Chondrocyte (in vitro differentiated cells): ENCODE data around the gene CCDC80. TPM values are rescaled to one million over a fixed set of nuclear protein-coding genes. Genes with fewer than 3 reads are reported as not detected.

Experiments
- DNase-seq: peaks from one replicate; pipeline ENCODE4 v3.0.0; 2021; ENCODE audit warnings: mixed read lengths, low spot score
- H3K27ac Mint-ChIP-seq: one replicate; pipeline ENCODE4 v1.8.0; 2021; ENCODE audit warnings: mild to moderate bottlenecking, moderate library complexity, mixed read lengths; ENCODE audit not compliant: unreplicated experiment
- H3K27me3 Mint-ChIP-seq: 2 replicates; pipeline ENCODE4 v1.8.0; 2021; ENCODE audit warnings: low read depth, mixed read lengths
- H3K36me3 Mint-ChIP-seq: 2 replicates; pipeline ENCODE4 v1.8.0; 2021; ENCODE audit warnings: low read depth, mixed read lengths
- H3K4me1 Mint-ChIP-seq: 2 replicates; pipeline ENCODE4 v1.8.0; 2021; ENCODE audit warnings: low read depth, mild to moderate bottlenecking, mixed read lengths
- H3K4me3 Mint-ChIP-seq: one replicate; pipeline ENCODE4 v1.8.0; 2021; ENCODE audit warnings: mild to moderate bottlenecking, moderate library complexity, mixed read lengths; ENCODE audit not compliant: unreplicated experiment
- H3K9me3 Mint-ChIP-seq: 2 replicates; pipeline ENCODE4 v1.8.0; 2021; ENCODE audit warnings: low read depth, mixed read lengths
- total RNA-seq: library from RNA; stranded (reverse); gene quantifications from 3 replicates; pipeline ENCODE4 v1.2.1, GENCODE V29; 2021
- TF ChIP-seq, protein P1 (sequence below): fragments of 200-600 bp; sonication (generic); IDR thresholded peaks from 2 replicates; pipeline ENCODE4 v1.5.0; 2021; ENCODE audit warnings: antibody characterized with exemption, mild to moderate bottlenecking, moderate library complexity

Gene CCDC80
- total RNA-seq, 1 donor from 2014 or later: 1,574 TPM

DNA sequence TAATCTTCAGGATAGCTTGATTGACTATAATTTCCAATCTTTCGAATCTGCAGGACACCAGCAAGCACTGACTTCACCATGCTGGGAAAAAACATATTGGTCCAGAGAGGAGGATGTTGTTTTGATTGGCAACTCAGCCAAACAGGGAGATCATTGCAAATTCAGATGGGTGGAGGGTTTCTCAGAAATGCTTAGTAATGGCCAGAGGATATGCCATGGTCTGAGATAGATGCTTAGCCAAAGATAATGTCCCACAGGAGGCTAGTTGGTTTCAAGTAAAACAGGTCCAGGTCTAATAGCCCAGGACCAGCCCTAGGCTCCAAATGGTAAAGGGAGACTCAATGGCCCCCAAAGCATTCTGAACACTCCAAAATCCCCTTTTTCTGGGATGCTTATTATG lies 46.7 kb upstream of the CCDC80 start:
- peak overlapping the region; percentile 90 for H3K27ac Mint-ChIP-seq
- DNase-seq: no peak
- peaks cover 7% of the 10 kb centered on the region for H3K9me3 Mint-ChIP-seq
- no peak overlapping the region for H3K4me3 Mint-ChIP-seq
- H3K27me3 Mint-ChIP-seq: no peaks in the 10 kb centered on the region
- peaks cover under 1% of the 10 kb centered on the region for H3K36me3 Mint-ChIP-seq
- TF ChIP-seq, protein P1, sequence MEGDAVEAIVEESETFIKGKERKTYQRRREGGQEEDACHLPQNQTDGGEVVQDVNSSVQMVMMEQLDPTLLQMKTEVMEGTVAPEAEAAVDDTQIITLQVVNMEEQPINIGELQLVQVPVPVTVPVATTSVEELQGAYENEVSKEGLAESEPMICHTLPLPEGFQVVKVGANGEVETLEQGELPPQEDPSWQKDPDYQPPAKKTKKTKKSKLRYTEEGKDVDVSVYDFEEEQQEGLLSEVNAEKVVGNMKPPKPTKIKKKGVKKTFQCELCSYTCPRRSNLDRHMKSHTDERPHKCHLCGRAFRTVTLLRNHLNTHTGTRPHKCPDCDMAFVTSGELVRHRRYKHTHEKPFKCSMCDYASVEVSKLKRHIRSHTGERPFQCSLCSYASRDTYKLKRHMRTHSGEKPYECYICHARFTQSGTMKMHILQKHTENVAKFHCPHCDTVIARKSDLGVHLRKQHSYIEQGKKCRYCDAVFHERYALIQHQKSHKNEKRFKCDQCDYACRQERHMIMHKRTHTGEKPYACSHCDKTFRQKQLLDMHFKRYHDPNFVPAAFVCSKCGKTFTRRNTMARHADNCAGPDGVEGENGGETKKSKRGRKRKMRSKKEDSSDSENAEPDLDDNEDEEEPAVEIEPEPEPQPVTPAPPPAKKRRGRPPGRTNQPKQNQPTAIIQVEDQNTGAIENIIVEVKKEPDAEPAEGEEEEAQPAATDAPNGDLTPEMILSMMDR: no peak
- H3K4me1 Mint-ChIP-seq: peaks cover 74% of the 10 kb centered on the region

DNA sequence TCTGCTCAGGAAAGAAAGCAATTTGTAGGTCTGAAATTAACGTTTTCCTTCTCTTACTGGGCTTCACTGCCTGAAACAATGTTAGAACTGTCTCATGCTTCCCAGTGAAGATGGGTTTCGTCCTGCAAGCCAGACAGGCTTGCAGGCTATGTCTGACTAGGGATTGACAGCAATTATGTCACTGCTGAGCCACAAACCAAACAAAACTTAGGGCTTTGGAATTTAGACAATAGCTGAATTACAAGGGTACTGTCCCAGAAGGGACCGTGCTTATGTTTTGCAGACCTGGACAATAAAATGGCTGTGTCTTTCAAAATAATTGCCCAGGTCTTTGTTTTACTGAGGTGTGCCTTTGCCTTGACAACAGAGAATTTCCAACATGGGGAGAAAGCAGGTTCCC lies 46.3 kb upstream of the CCDC80 start:
- peaks cover 78% of the 10 kb centered on the region for H3K4me1 Mint-ChIP-seq
- H3K36me3 Mint-ChIP-seq: no peaks in the 10 kb centered on the region
- no peaks in the 10 kb centered on the region for H3K27me3 Mint-ChIP-seq
- H3K4me3 Mint-ChIP-seq: no peak overlapping the region
- TF ChIP-seq, protein P1: no peak
- H3K27ac Mint-ChIP-seq: peak overlapping the region; percentile 90
- DNase-seq: no peak
- H3K9me3 Mint-ChIP-seq: peaks cover 3% of the 10 kb centered on the region

DNA sequence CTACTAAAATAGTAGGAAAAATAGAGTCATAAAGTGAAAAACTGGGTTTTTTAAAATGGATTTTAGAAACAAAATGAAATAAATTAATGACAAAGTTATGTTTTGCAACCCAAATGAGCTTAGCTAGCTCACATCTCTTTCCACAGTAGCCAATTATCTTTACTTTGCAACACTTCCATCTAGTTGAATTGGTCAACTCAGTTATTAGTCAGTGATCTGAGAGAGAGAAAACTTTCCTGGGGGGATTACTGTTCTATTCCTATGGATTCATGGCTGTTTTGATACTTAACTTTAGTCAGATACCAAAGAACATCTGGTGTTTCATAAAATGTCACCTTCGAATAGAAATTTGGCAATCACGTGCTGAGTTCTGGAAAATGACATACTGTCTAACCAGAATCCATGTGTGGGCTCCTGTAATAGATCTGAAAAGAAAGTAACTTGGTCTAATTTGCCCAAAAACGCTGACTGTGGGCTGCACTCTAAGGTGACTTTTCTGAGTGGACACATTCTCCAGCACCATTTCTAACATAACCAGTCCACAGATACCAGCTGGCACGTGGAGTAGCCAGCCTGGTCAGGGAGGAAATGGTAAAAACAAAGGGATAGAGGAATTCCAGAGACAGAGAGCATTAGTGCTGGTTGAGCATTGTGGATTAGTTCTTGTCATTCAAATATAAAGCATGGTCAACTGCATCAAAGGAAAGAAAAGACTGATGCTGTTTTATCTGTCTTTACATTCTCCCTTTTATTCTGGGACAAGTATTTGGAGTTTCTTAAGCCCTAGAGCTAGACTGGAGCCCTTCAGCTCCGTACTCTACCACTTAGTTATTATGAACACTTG lies 45.2 kb upstream of the CCDC80 start:
- peaks cover 2% of the 10 kb centered on the region for H3K9me3 Mint-ChIP-seq
- DNase-seq: no peak
- H3K27ac Mint-ChIP-seq: peak overlapping the region; percentile 82
- no peaks in the 10 kb centered on the region for H3K27me3 Mint-ChIP-seq
- no peaks in the 10 kb centered on the region for H3K36me3 Mint-ChIP-seq
- peaks cover 88% of the 10 kb centered on the region for H3K4me1 Mint-ChIP-seq
- TF ChIP-seq, protein P1: no peak
- H3K4me3 Mint-ChIP-seq: no peak overlapping the region

DNA sequence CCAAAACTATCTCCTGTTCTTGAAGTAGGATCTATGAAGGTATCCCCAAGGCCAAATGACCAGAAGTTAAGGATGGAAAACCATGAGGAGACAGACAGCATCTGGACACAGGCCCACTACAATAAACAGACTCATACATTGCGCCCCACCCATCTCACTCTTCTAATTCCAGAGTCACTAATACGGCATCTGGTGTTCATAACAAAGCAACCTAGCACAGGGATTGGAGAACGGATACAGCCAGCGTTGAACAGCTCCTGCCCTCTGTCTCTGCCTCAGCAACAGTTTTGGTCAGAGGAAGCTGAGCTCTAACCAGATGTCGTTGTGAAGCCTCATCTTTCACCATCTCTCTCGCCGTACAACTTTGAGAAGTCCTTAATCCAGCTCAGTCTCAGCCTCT lies 44.5 kb upstream of the CCDC80 start:
- H3K4me3 Mint-ChIP-seq: no peak overlapping the region
- TF ChIP-seq, protein P1: no peak
- H3K9me3 Mint-ChIP-seq: no peaks in the 10 kb centered on the region
- H3K36me3 Mint-ChIP-seq: no peaks in the 10 kb centered on the region
- peaks cover 90% of the 10 kb centered on the region for H3K4me1 Mint-ChIP-seq
- no peak overlapping the region for H3K27ac Mint-ChIP-seq
- no peaks in the 10 kb centered on the region for H3K27me3 Mint-ChIP-seq
- DNase-seq: no peak

DNA sequence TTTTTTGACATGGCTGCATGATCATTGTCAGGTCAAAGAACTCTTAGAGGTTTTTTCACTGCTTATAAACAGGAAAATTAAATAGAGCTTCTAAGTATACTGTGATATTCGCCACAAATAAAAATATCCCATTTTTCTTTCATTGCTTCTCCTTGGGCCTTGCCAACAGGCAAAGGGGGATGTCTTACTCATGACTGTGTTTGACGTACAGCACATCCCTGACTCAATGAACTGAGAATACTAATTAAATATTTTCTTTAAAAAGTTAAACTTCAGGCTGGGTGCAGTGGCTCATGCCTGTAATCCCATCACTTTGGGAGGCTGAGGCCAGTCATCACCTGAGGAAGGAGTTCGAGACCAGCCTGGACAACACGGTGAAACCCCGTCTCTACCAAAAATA lies 41.4 kb upstream of the CCDC80 start:
- Mint-ChIP-seq H3K27me3 (no peaks in the 10 kb centered on the region), H3K27ac (peak overlapping the region; percentile 73), H3K36me3 (no peaks in the 10 kb centered on the region), H3K4me3 (no peak overlapping the region), H3K9me3 (no peaks in the 10 kb centered on the region), H3K4me1 (peaks cover 71% of the 10 kb centered on the region)
- TF ChIP-seq, protein P1: no peak
- no peak for DNase-seq
